Ovary (tissue), 9 donors: ENCODE data around the gene AFG1L. TPM values are rescaled to one million over a fixed set of nuclear protein-coding genes. Genes with fewer than 3 reads are reported as not detected.

Experiments used
- DNase-seq, 5 donors: peaks; one replicate each; pipeline ENCODE4 v3.0.0-alpha.2; 2019 to 2020
- H3K27ac ChIP-seq, 2 donors: fragments of 200-600 bp; one replicate each; pipeline versions ENCODE4 v1.5.1 to v1.8.0; 2019 to 2022
- H3K27me3 ChIP-seq: fragments of 200-600 bp; one replicate; pipeline ENCODE4 v1.8.0; 2022
- H3K36me3 ChIP-seq: fragments of 200-600 bp; sonication (generic); one replicate; pipeline ENCODE4 v1.5.1; 2019
- H3K4me1 ChIP-seq: one replicate; pipeline ENCODE4 v1.8.1; 2013; ENCODE audit warnings: mild to moderate bottlenecking, moderate library complexity; ENCODE audit not compliant: insufficient read depth
- H3K4me3 ChIP-seq: fragments of 200-600 bp; sonication (generic); one replicate; pipeline ENCODE4 v1.5.1; 2017
- H3K9me3 ChIP-seq, 2 donors: fragments of 200-600 bp in 1 of 2; sonication (generic) in 1 of 2; one replicate each; pipeline versions ENCODE4 v1.5.1 to v1.8.1; 2013 to 2019; ENCODE audit warnings: mild to moderate bottlenecking in 1 of 2, moderate library complexity in 1 of 2
- CTCF ChIP-seq, 3 donors: fragments of 450-650 bp in 2 of 3; fragments of 200-600 bp in 1 of 3; IDR thresholded peaks; one replicate each; pipeline versions ENCODE4 v1.5.1 to v1.8.0; 2016 to 2022; ENCODE audit warnings: antibody characterized with exemption in 3 of 3, mild to moderate bottlenecking in 1 of 3
- EP300 ChIP-seq: sonication (generic); formaldehyde crosslinking; IDR thresholded peaks from one replicate; pipeline ENCODE4 v1.6.1; 2017; ENCODE audit warnings: antibody characterized with exemption
- POLR2A ChIP-seq: fragments of 450-650 bp; IDR thresholded peaks from one replicate; pipeline ENCODE4 v1.6.1; 2017; ENCODE audit warnings: antibody characterized with exemption, mild to moderate bottlenecking, moderate library complexity
- WGBS, 3 donors: extraction: QIAGEN DNeasy Blood & Tissue Kit in 1 of 3; methylation state at CpG; one replicate each; pipeline versions ENCODE4 v1.1.5 to v1.1.7; 2013 to 2017; 5-methylcytosine and 5-hydroxymethylcytosine counted together
- intact Hi-C, 4 donors: fragments of 100-400 bp; cut with DNase I; formaldehyde crosslinking; loops; one replicate each; pipeline versions ENCODE4 v1.11.0 to v1.15.1; 2022 to 2023
- polyA plus RNA-seq, 2 donors: library from polyadenylated mRNA; stranded (reverse); fragments of 200-250 nt in 1 of 2; fragments of 350-450 nt in 1 of 2; fragmentation: Illumina TruSeq in 1 of 2; extraction: RNeasy Lipid Tissue Mini Kit (QIAGEN cat#74804) in 1 of 2; gene quantifications; one replicate each; pipeline ENCODE4 v1.2.3, GENCODE V29; 2013 to 2014
- total RNA-seq, 7 donors: library from RNA; depleted of rRNA in 2 of 7; stranded (reverse); fragments of >200 nt in 2 of 7; fragmentation: NEBNext Ultra II Directional in 3 of 7; extraction: Animal tissue kit (Norgen Biotek cat#: 25700) in 3 of 7; gene quantifications; one replicate each; pipeline versions ENCODE4 v1.1.0 to v1.2.4, GENCODE V29; 2016 to 2023
- donor health status: DM: no; HTN: no; CAD: no; lungs with moderate emphysema.
- donor health status: DM: no; HTN: no; CAD: no.
- donor health status: Bipolar disorder and iron deficiency.
- donor health status: DM: yes; HTN: yes; CAD: no.
- donor health status: DM: no; HTN: no; CAD: no.
- donor health status: DM: yes; HTN: yes; CAD: no.

AFG1L gene
- total and polyA plus RNA-seq, 9 donors = 1.2 to 7.6 (median 5.7) TPM

DNA sequence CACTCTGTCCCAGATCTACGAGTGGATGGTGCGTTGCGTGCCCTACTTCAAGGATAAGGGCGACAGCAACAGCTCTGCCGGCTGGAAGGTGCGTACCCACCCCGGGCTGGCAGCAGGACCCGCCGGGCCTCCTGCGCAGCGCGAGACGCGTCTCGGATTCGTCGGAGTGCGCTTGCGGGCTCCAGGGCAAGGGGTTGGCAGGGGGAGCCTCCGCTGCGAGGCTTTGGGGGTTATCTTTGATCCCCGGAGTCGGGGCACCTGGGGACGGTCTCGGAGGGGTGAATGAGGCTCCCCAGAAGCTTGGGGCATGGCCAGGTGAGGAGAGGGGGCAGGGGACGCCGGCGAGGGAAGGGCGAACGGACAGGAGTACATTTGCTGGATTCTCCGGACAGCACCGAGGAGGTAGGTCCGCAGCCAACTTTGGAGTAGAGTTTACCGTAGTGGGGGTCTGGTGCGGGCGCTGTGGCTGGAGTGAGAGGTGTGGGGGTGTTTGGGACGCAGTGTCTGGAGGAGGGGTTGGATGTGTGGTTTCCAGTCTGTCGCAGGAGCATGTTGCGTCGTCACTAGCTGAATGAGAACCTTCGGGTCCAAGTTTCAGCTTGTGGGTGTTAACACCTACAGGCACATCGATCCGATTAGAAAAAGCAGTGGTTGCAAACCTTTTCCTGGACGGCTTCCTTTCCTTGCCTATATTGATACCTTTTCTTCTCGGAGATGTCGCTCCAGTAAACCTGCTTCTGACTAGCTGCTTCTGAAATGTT is 267.1 kb downstream of the AFG1L start:
- intact Hi-C loops = loop anchor here in 3 of 4 donors (5.0 kb wide), 3 partner anchors 90 to 385 kb away; no protein-coding TSS in a partner anchor
- no peaks in the 10 kb centered on the region for H3K36me3 ChIP-seq

GRCh38 chr6:108562503-108562993 is 267.7 kb downstream of the AFG1L start:
- intact Hi-C loops = loop anchor here in 3 of 4 donors (5.0 kb wide), 3 partner anchors 90 to 385 kb away; no protein-coding TSS in a partner anchor
- peak overlapping the region; percentile 81 for H3K4me3 ChIP-seq
- TF ChIP-seq CTCF (IDR thresholded peaks at IDR 0.05) = no peak
- TF ChIP-seq POLR2A = peak; percentile 52
- H3K27ac ChIP-seq = peak overlapping the region; percentile 97 to 99
- no peaks in the 10 kb centered on the region for H3K9me3 ChIP-seq
- 5 to 10% (median 8%) methylated on average over 17 of the region's 17 CpGs for WGBS, 3 donors
- no peaks in the 10 kb centered on the region for H3K36me3 ChIP-seq
- H3K4me1 ChIP-seq = peaks cover 5% of the 10 kb centered on the region
- peak; percentile 68 to 83 (median 70) for DNase-seq
- no peaks in the 10 kb centered on the region for H3K27me3 ChIP-seq

More for the DNA sequence above, 267.1 kb downstream of the AFG1L start:
- H3K27ac ChIP-seq = peak overlapping the region; percentile 97 to 99
- H3K4me3 ChIP-seq = peak overlapping the region; percentile 81
- TF ChIP-seq CTCF (IDR thresholded peaks at IDR 0.05) (no peak), EP300 (no peak), POLR2A (no peak)
- H3K27me3 ChIP-seq = no peaks in the 10 kb centered on the region
- WGBS, 3 donors = 1 to 4% (median 3%) methylated on average over 25 to 46 of the region's 46 CpGs
- peaks cover 5% of the 10 kb centered on the region for H3K4me1 ChIP-seq
- H3K9me3 ChIP-seq = no peaks in the 10 kb centered on the region
- peak; percentile 42 to 66 (median 61) for DNase-seq

DNA sequence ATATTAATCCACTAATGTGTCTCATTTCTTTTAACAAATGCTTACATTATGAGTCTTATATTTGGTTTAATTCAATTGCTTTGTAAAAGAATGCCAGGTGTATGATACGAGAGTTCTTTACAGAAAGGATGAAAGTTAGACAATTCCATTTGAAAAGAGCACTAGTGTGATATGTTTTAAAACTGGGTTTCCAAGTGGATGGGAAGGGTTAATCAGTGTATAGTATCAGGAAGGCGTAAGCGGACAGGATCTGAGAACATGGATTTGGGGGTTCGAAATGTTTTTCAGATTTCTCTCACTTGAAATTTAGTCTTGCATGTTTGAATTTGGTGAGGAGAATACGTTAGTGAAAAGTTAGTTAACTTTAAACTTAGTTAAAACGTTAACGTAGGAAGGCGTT is 268.4 kb downstream of the AFG1L start:
- Histone ChIP-seq H3K9me3 (no peaks in the 10 kb centered on the region), H3K4me1 (peaks cover 5% of the 10 kb centered on the region), H3K36me3 (no peaks in the 10 kb centered on the region), H3K27ac (peak overlapping the region; percentile 97 to 99), H3K4me3 (peak overlapping the region; percentile 81), H3K27me3 (no peaks in the 10 kb centered on the region)
- WGBS, 3 donors = 36 to 54% (median 44%) methylated on average over 8 of the region's 8 CpGs
- DNase-seq = no peak
- TF ChIP-seq CTCF (IDR thresholded peaks at IDR 0.05) (no peak), POLR2A (no peak), EP300 (no peak)
- intact Hi-C loops = loop anchor here in 3 of 4 donors (5.0 kb wide), 3 partner anchors 89 to 384 kb away; no protein-coding TSS in a partner anchor

GRCh38 chr6:108564178-108564577 is 269.3 kb downstream of the AFG1L start:
- peaks cover 5% of the 10 kb centered on the region for H3K4me1 ChIP-seq

More at GRCh38 chr6:108564178-108564577, 269.3 kb downstream of the AFG1L start:
- Histone ChIP-seq H3K9me3 (no peaks in the 10 kb centered on the region), H3K4me3 (peak overlapping the region; percentile 81), H3K36me3 (no peaks in the 10 kb centered on the region), H3K27ac (no peak overlapping the region), H3K27me3 (no peaks in the 10 kb centered on the region)
- no peak for DNase-seq
- TF ChIP-seq EP300 (no peak), POLR2A (no peak), CTCF (IDR thresholded peaks at IDR 0.05) (no peak)
- intact Hi-C loops = loop anchor here in 3 of 4 donors (5.0 kb wide), 3 partner anchors 88 to 383 kb away; no protein-coding TSS in a partner anchor
- 26 to 35% (median 27%) methylated on average over 3 of the region's 3 CpGs for WGBS, 3 donors
